Nephron progenitor cell (in vitro differentiated cells): Measurements from ENCODE around the gene NCK2.
A peak's percentile ranks its signal among the peaks of the same experiment; 100 is the strongest.

Experiments
- DNase-seq: peaks from one replicate; pipeline ENCODE4 v3.0.0; 2021
- H3K27ac Mint-ChIP-seq: 2 replicates; pipeline ENCODE4 v1.8.0; 2021; ENCODE audit warnings: mild to moderate bottlenecking, moderate library complexity, mixed read lengths
- H3K27me3 Mint-ChIP-seq: 2 replicates; pipeline ENCODE4 v1.8.0; 2021; ENCODE audit warnings: mild to moderate bottlenecking, low read depth, mixed read lengths; ENCODE audit not compliant: poor library complexity
- H3K36me3 Mint-ChIP-seq: 2 replicates; pipeline ENCODE4 v1.8.0; 2021; ENCODE audit warnings: low read depth, mixed read lengths
- H3K4me1 Mint-ChIP-seq: 2 replicates; pipeline ENCODE4 v1.8.0; 2021; ENCODE audit warnings: mixed read lengths
- H3K4me3 Mint-ChIP-seq: 2 replicates; pipeline ENCODE4 v1.8.0; 2021; ENCODE audit warnings: mild to moderate bottlenecking, moderate library complexity, mixed read lengths
- H3K9me3 Mint-ChIP-seq: 2 replicates; pipeline ENCODE4 v1.8.0; 2021; ENCODE audit warnings: mild to moderate bottlenecking, moderate library complexity, mixed read lengths
- CTCF ChIP-seq: fragments of 200-600 bp; sonication (generic); IDR thresholded peaks from 2 replicates; pipeline ENCODE4 v1.5.0; 2021; ENCODE audit warnings: antibody characterized with exemption

NCK2 gene

GRCh38 chr2:105801961-105802360 lies 57.2 kb downstream of the NCK2 start:
- peaks cover 65% of the 10 kb centered on the region for H3K4me1 Mint-ChIP-seq
- no peak for DNase-seq
- H3K36me3 Mint-ChIP-seq = peaks cover 55% of the 10 kb centered on the region
- H3K4me3 Mint-ChIP-seq = no peak overlapping the region
- no peaks in the 10 kb centered on the region for H3K27me3 Mint-ChIP-seq
- no peaks in the 10 kb centered on the region for H3K9me3 Mint-ChIP-seq
- TF ChIP-seq CTCF = no peak
- H3K27ac Mint-ChIP-seq = peak overlapping the region; percentile 60

- no peak for DNase-seq
- Mint-ChIP-seq H3K36me3 (peaks cover 56% of the 10 kb centered on the region), H3K27ac (peak overlapping the region; percentile 60), H3K4me1 (peaks cover 59% of the 10 kb centered on the region), H3K9me3 (no peaks in the 10 kb centered on the region), H3K4me3 (no peak overlapping the region), H3K27me3 (no peaks in the 10 kb centered on the region)
- TF ChIP-seq CTCF = no peak
Measured at GRCh38 chr2:105802587-105802986, 57.9 kb downstream of the NCK2 start.

GRCh38 chr2:105803337-105803736 lies 58.6 kb downstream of the NCK2 start:
- TF ChIP-seq CTCF = no peak
- Mint-ChIP-seq H3K4me1 (peaks cover 52% of the 10 kb centered on the region), H3K36me3 (peaks cover 62% of the 10 kb centered on the region), H3K9me3 (no peaks in the 10 kb centered on the region), H3K27ac (no peak overlapping the region), H3K27me3 (no peaks in the 10 kb centered on the region), H3K4me3 (no peak overlapping the region)
- DNase-seq = no peak

GRCh38 chr2:105803773-105804172 lies 59.1 kb downstream of the NCK2 start:
- Mint-ChIP-seq H3K36me3 (peaks cover 66% of the 10 kb centered on the region), H3K4me3 (no peak overlapping the region), H3K4me1 (peaks cover 49% of the 10 kb centered on the region), H3K27me3 (no peaks in the 10 kb centered on the region), H3K27ac (peak overlapping the region; percentile 33), H3K9me3 (no peaks in the 10 kb centered on the region)
- no peak for TF ChIP-seq CTCF
- no peak for DNase-seq

- H3K27me3 Mint-ChIP-seq = no peaks in the 10 kb centered on the region
- H3K4me3 Mint-ChIP-seq = no peak overlapping the region
- TF ChIP-seq CTCF = no peak
- no peaks in the 10 kb centered on the region for H3K9me3 Mint-ChIP-seq
- H3K27ac Mint-ChIP-seq = no peak overlapping the region
- peaks cover 44% of the 10 kb centered on the region for H3K4me1 Mint-ChIP-seq
- no peak for DNase-seq
- peaks cover 64% of the 10 kb centered on the region for H3K36me3 Mint-ChIP-seq
Measured at GRCh38 chr2:105804266-105804665, 59.6 kb downstream of the NCK2 start.

- H3K4me1 Mint-ChIP-seq = peaks cover 42% of the 10 kb centered on the region
- no peak for TF ChIP-seq CTCF
- no peak overlapping the region for H3K27ac Mint-ChIP-seq
- no peak overlapping the region for H3K4me3 Mint-ChIP-seq
- H3K36me3 Mint-ChIP-seq = peaks cover 46% of the 10 kb centered on the region
- H3K9me3 Mint-ChIP-seq = no peaks in the 10 kb centered on the region
- H3K27me3 Mint-ChIP-seq = no peaks in the 10 kb centered on the region
- no peak for DNase-seq
Measured at GRCh38 chr2:105806996-105807395, 62.3 kb downstream of the NCK2 start.
